ENCODE measurements around the gene IGSF9.

IGSF9 gene

DNA sequence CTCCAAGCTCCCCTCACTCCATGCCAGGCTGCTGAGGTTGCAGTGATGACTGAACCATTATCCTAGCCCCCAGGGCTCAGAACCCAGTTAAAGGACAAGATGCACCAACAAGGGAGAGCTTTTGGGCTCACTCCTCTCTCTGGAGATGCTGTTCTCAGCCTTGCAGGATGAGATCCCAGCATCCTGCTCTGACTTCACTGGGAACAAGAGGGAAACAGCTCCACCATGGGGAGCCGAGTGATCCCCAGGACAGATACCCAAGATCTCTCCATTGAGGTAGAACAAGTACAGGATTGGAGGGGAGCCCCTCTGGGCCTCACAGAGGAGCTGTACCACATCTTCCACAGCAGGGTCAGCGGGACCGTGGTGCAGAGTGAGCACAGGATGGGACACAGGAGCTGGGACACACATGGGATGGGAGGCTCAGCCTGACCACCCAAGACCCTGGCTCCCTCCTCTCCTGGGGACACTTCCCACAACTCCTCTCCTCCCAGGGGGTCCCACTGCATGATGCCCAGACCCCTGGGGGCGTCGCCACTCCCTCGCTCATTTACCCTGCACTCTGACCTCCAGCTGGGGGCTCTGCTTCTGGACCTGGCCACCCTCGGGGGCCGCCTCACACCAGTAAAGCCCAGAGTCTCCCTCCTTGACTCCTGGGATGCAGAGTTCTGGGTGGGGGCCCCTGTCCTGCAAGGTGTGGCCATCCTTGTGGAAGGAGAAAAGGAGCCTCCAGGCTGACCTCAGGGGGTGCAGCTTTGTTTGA lies 27.2 kb upstream of the IGSF9 start:
- DNase-seq: no peak

DNA sequence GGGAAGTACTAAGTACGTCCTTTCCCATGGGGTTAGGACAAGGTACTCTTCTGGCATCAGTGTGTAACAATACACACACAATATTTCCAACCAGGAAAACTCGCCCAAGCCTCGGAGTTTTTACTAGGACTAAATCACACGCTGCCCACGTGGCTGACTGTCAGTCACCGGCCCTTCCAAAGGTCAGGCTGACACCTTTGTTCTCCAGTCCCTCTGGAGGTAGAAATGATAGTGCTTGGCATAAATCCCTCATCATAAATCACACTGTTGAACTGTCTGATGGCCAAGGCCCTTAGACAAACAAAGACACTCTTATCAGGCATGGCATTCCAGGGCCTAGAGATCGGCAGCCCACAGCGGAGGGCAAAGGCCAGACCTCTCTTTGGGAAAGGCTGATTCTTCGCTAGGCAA lies 25.5 kb upstream of the IGSF9 start:
- no peak for DNase-seq

DNA sequence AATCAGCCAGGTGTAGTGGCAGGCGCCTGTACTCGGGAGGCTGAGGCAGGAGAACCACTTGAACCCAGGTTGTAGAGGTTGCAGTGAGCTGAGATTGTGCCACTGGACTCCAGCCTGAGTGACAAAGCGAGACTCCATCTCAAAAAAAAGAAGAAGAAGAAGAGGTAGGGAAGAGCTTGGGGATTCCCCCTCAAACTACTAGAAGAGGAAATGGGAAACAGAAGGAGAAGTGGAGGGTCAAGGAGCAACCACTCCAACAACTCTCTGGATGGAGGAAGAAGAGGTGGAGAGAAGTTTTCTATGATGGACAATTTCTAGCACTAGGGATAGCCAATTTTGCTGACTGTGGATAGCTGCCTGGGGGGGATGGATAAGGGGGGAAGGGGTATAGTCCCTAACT lies 23.5 kb upstream of the IGSF9 start:
- DNase-seq: no peak

DNA sequence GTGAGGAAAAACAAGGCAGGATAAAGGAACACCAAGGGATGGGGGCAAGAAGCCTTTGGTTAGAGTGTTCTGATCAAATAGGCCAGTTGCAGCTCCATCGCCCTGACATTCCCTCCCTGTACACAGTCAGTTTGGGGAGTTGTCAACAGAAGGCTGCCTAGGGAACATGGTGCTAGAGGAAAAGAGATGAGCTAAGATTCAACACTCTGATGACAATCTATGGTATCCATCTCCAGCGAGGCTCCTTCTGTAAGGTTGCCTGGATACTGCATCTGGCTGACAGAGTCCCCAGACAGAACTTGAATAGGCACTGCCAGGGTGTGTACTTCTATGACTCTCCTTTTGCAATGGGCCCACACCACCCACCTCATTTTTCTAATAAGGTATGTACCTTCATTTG lies 19.9 kb upstream of the IGSF9 start:
- DNase-seq: no peak

DNA sequence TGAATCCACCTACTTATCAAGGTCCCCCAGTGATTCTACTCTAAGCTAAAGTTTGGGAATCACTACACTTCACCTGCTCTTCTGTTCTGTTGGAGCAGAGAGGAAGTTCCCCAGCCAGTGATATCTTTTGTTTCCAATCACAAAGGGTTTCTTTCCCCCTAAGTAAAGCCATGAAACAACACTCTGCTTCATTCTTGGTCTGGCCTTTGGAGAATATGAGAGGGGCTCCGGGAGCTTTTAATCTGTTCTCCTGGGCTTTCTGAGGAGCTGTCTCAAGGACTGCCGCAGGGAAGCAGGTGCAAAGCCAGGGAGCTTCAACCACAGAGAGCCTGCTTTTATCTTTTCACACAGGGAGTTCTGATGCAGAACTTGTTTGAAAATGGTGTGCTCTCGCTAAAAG lies 18.7 kb upstream of the IGSF9 start:
- DNase-seq: no peak

DNA sequence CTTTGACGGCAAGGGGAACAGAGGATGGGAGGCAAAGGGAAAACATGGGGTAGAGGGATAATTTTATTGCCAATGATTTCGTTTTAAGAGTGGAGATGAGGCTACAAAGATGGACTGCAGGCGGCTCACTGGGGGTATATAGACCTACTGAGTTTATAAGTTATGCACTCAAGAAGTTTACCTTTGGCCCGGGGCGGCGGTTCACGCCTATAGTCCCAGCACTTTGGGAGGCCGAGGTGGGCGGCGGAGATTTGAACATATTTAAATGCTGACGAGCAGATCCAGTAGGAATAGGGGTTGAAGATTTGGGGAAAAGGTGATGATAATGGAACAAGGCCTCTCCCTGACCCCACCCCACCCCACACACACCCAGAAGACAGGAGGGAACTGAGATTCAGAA lies 16.8 kb upstream of the IGSF9 start:
- DNase-seq: no peak

DNA sequence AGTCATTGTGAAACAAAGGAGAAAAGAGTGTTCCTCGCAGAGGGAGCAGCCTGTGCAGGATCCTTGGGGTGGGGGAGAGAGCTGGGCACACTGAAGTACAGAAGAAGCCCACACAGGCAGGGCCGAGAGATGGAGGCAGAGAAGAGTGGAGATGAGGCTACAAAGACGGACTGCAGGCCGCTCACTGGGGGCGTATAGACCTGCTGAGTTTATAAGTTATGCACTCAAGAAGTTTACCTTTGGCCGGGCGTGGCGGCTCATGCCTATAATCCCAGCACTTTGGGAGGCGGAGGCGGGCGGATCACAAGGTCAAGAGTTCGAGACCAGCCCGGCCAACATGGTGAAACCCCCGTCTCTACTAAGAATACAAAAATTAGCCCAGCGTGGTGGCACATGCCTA lies 16.2 kb upstream of the IGSF9 start:
- DNase-seq: no peak

DNA sequence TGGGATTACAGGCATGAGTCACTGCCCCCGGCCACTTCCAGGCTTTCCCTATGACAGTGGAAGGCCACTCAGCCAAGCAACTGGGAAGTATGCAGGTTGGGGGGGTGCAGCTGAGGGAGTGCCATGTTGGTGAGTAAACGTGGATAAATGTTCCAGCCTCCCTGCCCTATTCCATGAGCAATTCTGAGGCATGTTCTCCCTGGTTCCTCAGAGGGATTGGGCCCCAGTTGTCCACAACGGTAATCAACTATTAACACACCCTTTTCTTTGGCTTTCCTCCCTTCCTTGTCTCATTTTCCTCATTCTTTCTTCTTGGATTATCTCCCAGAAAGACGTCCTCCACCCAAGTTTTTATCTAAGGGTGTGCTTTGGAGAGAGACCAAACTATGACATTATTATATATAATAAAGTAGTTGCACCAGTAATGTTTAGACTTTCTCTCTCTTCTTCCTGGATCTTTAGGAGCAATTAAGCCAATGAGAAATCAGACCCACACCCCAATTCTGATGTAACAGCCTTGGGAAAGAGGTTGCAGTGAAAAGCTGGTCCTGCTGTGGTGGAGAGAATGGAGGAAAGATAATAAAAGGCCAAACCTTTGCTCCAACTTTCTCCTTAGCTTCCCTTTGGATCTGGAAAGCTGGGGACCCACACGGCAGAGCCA lies 15.4 kb upstream of the IGSF9 start:
- peak; percentile 59 for DNase-seq

DNA sequence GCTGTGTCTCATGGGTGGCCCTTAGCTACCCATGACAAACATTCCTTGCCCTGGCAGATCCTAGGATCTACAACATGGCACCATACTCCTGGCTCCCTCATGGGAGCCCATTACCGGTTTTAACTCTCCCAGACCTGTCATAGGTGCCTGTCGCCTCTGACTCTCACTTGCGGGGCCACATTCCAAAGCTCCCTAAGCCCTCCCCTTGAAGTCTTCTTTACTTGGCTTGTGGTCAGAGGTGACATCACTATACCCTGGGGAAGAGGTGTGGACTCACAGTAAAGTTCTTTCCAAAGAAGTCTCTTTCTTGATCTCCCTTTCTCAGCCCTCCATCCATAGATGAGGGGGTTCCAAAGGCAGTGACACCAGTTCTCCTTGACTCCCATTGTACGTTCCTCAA lies 14.0 kb upstream of the IGSF9 start:
- no peak for DNase-seq

DNA sequence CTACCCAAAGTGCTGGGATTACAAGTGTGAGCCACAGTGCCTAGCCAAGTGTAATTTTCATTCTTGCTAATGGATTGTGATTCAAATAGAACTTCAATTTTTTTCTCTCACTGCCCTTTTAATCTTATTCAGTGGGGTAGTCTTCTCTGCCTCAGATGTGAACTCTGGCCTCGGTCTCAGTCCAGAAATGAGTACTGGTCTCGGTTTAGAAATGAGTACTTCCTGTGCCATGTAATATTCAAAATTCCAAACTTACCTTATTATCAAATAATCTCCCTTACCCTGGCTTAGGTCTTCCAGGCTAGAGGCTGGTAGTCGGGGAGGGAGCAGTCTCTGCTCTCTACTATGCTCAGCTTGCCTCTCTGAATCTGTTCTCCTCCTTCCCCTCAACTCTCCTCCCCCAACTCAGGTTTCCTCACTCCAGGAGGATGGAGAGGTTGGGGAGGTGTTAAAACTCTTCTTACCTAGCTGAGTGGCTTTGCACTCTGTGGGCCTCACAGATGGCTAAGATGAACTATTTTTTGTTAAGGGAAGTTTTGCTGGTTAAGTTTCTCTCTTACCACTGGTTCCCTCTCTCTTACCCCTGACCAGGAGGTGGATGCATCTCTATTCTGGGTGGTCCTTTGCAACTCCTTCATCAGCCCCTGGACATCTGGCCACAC lies 13.4 kb upstream of the IGSF9 start:
- no peak for DNase-seq

DNA sequence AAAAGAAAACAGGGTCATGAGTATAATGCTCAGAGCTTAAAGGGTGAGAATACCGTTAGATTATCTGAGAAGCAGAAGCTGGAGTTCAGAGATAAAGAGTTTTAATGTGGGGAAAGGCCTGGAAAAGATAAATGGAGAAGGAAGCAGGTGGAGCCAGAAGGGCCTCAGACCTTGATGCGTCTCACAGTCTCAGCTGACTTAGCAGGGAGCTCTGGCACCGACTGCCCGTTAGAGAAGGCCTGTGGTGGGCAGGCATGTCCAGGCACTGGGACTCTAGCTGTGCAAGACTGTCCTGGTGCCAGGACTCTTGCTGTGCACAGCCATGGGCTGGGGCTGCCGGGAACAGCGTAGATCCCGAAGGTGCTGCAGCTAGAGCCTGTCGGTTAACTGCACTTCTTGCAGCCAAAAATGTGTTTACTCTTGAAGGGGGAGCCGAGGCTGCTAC lies 12.4 kb upstream of the IGSF9 start:
- DNase-seq: peak; percentile 88

DNA sequence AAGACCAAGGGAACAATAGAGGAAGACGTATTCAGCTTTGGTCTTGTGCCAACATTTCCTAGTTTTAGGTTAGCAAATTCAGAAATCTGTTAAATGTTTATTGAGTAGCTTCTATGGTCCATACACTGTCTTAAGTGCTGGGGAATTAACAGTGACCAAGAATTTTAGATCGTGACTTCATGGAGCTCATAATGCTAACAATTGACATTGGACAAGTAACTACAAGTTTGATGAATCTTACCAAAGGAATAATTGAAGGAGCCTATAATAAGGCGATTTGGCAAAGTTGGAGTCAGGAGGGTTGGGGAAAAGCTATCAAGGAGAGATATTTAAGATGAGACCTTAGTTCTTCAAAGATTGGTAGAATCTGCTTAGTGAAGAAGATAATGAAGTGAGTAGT lies 10.0 kb upstream of the IGSF9 start:
- no peak for DNase-seq

DNA sequence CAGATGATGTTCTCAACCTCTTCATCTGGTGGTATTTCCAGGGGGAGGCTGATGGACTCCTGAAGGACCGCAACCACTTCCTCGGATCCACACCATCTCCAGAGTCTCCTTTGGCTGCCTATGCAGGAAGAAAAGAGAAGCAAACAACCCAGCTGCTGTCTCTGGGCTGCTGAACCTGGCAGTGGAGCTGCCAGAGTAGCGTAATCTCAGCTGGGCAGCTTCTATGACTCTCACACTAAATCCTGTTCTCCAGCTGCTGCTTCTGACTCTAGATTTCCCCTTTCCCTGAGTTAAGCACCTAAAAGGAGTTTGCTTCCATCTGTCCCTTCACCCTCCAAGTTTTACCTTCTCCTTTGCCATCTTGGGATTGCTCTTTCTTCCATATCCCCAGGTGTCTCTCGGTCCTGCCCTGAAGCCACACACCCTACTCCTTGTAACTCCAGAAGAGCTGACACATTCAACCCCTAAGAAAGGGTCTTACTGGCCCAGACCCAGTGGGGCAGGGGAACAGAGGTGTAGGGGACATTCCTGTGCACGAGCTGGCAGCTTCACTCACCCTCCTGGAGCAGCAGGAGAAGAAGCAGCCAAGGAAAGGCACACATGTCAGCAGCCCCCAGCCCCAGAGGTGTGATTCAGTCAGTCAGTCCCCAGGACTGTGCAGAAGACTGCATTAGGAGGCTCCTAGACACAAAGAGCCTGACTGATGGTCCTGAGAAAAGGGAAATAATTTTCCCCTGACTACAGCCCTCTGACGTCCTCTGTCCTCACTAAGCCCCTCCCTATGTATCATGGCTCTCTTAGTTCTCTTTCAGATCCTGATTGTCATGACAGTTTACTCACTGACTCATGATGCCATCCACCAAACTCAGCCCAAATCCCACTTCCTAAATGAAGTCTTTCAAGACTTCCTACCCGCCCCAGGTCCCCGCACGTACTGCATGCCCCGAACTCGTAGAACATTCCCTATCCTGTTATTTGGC lies 8.4 kb upstream of the IGSF9 start, which contains the start of gene SLAMF9:
SLAMF9 (minus strand) TSS at position 702 of the 980 bp plus-strand sequence; CDS start at position 602, 100 bp downstream.
- peak; percentile 43 for DNase-seq

DNA sequence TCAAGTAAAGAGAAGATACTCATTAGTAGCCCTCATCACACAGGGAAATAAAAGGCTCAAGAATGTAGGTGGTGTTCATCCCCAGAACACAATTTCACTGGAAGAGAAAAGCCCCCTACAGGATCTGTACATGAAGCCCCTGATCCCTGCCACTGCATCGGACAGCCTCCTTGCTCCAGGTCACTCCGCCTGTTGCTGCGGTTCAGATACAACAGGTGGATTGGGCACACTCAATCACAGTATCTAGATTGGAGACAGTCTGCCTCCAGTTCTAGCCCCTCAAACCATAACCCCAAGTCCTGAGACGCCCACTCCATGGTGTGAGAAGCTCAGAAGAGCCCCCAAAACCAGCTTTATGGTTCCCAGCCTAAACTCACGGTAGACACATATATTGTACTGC lies 7.5 kb upstream of the IGSF9 start:
- DNase-seq: no peak

DNA sequence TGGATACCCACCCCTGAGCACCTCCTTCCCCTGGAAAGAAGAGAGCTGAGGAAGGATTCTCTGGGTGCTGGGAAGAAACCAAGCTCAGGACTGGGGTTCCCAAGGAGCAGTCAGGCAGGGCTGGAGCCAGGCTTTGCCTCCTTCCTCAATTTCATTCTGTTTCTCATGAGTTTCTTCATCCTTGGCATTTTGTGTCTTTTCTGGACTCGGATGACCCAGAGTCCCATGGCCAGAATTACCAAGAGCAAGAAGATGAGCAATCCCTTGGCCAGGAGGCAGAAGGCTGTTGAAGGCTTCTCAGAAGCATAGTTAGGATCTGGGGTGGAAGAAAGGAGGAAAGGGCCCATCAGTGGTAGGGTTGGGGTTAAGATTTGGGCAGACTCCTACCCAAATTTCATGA lies 6.1 kb upstream of the IGSF9 start:
- DNase-seq: no peak

DNA sequence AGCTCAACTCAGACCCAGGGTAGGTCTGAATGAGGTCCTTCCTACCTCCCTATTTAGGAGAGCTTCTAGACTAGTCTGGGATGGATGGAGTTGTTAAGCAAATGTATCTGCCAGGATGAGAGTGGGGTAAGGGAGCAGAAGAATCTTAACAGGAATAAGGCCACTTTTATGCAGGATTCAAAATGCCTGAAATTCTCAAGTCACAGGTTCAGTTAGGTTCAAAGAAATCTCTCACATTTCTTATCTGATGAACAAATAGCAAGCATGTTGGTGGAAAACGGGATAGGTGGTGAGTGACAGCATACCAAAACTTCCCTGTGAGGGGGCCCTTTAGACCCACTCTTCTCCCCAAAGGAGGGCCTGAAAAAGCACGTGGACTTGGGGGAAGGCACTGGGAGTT lies 5.6 kb upstream of the IGSF9 start:
- no peak for DNase-seq

DNA sequence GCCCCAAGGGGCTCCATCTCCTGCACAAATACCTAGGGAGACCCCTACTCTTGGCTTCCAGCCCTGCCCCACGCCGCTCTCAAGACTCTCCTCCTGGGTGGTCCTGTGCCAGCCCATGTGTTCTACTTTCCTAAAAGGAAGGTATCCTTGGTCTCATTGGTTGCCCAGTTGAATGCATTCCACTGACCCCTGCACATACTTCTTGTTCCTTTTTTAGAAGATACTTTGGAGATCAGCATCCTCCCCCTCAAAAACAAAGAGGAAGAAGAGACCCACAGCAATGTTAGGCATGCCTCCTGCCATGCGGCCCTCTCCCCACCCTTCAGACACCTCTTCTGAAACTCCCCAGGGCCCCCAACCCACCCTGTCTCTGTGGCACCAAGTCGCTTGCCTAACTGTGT lies 4.6 kb upstream of the IGSF9 start:
- DNase-seq: no peak

DNA sequence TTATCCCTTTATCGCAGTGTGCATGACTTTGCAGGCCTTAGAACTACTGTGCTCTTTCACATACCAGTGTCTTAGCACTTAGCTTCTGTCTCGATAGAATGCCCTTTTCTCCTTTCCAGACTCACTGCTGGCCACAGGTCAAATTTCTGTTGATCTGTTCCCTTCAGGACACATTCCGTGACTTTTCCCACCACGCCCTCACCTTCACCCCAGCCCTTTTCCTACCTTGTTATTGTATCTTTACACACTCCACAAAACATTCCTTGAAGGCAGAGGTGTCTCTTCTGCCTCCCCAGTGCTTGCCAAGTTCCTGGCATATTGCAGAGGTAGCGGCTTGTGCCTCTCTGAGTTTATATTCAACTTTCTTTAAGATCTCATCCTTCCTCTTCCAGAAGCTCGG lies 3.7 kb upstream of the IGSF9 start:
- no peak for DNase-seq

DNA sequence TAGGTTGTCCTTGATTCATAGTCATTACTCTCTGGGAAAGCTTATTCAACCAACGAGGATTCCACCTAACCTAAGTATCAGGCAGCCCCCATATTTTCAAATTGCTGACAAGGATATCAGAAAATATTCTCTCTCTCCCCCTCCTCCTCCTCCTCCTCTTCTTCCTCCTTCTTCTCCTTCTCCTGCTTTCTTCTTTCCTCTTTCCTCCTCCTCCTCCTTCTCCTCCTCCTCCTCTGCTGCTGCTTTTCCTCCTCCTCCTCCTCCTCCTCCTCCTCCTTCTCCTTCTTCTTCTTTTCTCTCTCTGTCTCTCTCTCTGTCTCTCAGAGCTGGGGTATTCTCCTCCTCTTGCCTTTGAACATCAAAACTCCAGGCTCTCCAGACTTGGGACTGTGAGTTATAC lies 2.5 kb upstream of the IGSF9 start:
- DNase-seq: no peak

DNA sequence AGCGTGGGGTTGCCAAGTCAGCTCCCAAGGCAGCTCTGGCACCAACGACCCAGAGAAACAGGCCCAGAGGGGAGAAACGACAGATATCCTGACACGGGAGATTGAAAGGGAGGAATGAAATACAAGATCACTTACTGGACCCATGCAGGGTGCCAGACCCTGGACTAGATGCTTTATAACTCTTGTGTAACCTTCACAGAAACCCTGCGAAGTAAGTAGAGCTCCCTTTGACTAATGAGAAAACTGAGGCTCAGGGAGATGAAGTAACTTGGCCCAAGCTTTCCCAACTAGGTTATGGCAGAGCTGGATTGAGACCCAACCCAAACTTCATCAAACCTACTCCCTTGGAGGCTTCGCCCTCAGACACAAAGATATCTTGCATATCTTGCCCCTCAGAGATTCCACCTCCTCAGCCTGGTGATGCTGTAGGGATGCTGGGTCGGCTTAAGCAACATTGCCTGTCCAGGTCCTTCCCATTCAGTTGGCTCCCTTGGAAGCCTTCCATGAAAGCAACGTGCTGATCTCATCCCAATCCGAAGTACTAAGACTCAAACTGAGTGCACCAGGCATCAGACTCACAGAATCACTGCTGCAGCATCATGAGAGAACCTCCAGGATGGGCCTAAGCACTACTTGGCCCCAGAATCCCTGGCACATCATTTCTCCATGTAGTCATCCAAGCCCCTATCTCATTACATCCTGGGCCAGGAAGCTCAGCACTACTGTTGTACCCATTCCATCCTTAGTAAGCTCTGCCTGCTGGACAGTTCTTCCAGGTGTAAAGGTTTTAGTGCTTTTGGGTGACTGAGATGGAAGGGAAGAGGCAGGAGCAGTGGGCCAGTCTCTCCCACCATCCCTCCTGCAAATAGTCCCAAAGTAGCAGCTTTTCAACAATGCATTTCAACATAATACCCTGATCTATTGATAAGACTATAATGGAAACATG lies 1.1 kb upstream of the IGSF9 start:
- DNase-seq: no peak

DNA sequence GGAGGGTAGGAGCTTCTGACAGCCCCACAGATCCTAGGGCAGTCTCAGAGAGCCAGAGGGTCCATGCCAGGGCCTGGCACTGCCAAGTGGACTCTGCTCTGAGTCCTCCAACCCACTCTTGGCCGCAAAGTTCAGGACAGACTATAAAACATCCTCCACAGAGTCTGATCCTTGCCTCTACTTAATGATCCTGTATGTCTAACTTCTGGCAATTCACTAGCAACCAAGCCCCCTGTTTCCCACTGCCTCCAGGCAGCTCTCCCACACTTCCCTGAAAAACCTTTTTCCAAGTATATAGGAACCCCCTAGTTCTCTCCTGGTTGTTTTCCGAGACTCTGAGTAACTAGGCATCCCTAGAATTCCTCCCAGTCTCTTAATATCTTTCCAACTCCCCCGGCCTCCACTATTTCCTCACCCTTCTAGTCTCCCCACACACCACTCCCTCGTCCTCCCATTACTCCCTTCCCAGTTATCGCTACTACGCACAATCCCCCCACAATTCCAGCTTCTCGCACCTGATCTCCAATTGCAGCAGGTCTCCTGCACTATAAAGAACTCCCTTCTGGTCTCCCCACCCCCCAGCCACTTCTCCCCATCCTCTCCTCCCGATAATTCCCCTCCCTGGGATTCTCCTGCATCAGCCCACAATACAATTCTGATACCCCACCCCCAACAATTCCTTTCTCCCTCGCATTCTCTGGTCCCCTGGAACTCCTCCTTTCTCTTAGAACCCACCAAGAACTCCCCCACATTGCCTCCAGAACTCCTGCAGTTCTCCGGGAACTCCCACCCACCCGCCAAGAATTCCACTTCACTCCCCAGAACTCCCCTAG lies 574 bp downstream of the IGSF9 start:
- DNase-seq: no peak
